ENCODE data around the gene PPP2R5C. TPM values are rescaled to one million over a fixed set of nuclear protein-coding genes. Genes with fewer than 3 reads are reported as not detected.

The PPP2R5C gene
- total RNA-seq, 1 experiment from 2014 or later = 80.3 TPM

DNA sequence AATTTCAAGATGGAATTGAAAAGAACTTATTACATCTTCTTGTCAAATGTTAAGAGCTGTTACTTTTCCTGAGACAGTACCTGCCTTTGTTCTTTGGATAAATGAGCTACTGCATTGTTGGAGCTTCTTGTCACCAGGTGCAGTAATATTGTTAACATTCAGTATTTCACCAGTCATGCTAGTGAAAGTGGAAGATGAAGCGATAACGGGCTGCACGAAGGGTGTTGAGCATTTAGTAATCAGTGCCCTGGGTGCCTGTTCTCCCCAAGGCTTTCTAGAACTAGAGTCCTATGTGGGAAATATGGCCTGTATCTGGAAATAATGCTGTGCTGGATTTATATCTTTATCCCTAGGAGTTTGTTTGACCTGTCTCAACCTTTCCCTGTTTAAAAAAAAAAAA, 83.2 kb downstream of the PPP2R5C start:
- Histone ChIP-seq H3K4me1 (ENCODE audit: control insufficient read depth, insufficient read depth, low read length) (no peaks in the 10 kb centered on the region), H3K27me3 (ENCODE audit: control insufficient read depth, insufficient read depth, low read length) (no peaks in the 10 kb centered on the region), H3K36me3 (ENCODE audit: control insufficient read depth, insufficient read depth, low read length) (no peaks in the 10 kb centered on the region), H3K27ac (ENCODE audit: low read length) (no peak overlapping the region), H3K4me3 (ENCODE audit: low read depth in 2 of 2, low read length in 2 of 2) (no peak overlapping the region), H3K9me3 (ENCODE audit: control insufficient read depth, insufficient read depth, low read depth, low read length) (no peaks in the 10 kb centered on the region)
- ATAC-seq = no peak
- in situ Hi-C loops (cut with HindIII; ENCODE audit: low pct_unique_long_range_greater_than_20kb, low sequenced_read_pairs) = no loop called here
- POLR2A ChIA-PET = no interaction called here
- intact Hi-C loops (cut with micrococcal nuclease; ENCODE audit: unreplicated experiment) = no loop called here
- TF ChIP-seq, protein P1, sequence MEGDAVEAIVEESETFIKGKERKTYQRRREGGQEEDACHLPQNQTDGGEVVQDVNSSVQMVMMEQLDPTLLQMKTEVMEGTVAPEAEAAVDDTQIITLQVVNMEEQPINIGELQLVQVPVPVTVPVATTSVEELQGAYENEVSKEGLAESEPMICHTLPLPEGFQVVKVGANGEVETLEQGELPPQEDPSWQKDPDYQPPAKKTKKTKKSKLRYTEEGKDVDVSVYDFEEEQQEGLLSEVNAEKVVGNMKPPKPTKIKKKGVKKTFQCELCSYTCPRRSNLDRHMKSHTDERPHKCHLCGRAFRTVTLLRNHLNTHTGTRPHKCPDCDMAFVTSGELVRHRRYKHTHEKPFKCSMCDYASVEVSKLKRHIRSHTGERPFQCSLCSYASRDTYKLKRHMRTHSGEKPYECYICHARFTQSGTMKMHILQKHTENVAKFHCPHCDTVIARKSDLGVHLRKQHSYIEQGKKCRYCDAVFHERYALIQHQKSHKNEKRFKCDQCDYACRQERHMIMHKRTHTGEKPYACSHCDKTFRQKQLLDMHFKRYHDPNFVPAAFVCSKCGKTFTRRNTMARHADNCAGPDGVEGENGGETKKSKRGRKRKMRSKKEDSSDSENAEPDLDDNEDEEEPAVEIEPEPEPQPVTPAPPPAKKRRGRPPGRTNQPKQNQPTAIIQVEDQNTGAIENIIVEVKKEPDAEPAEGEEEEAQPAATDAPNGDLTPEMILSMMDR (IDR thresholded peaks at IDR 0.05) = no peak
- TF ChIP-seq TCF7L2 (IDR thresholded peaks at IDR 0.05; ENCODE audit: low read depth, low read length) (no peak), SIN3A (IDR thresholded peaks at IDR 0.05; ENCODE audit: borderline replicate concordance, insufficient read depth, low read depth, low read length) (no peak), POLR2AphosphoS5 (IDR thresholded peaks at IDR 0.05; ENCODE audit: low read depth, low read length) (no peak)
- TF ChIP-seq, protein P2, sequence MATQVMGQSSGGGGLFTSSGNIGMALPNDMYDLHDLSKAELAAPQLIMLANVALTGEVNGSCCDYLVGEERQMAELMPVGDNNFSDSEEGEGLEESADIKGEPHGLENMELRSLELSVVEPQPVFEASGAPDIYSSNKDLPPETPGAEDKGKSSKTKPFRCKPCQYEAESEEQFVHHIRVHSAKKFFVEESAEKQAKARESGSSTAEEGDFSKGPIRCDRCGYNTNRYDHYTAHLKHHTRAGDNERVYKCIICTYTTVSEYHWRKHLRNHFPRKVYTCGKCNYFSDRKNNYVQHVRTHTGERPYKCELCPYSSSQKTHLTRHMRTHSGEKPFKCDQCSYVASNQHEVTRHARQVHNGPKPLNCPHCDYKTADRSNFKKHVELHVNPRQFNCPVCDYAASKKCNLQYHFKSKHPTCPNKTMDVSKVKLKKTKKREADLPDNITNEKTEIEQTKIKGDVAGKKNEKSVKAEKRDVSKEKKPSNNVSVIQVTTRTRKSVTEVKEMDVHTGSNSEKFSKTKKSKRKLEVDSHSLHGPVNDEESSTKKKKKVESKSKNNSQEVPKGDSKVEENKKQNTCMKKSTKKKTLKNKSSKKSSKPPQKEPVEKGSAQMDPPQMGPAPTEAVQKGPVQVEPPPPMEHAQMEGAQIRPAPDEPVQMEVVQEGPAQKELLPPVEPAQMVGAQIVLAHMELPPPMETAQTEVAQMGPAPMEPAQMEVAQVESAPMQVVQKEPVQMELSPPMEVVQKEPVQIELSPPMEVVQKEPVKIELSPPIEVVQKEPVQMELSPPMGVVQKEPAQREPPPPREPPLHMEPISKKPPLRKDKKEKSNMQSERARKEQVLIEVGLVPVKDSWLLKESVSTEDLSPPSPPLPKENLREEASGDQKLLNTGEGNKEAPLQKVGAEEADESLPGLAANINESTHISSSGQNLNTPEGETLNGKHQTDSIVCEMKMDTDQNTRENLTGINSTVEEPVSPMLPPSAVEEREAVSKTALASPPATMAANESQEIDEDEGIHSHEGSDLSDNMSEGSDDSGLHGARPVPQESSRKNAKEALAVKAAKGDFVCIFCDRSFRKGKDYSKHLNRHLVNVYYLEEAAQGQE (IDR thresholded peaks at IDR 0.05; ENCODE audit: insufficient read depth in 1 of 2, low read depth in 2 of 2, low read length in 1 of 2) = no peak
- no peak for DNase-seq (ENCODE audit: low read depth, low spot score)
- CTCF ChIA-PET = no interaction called here
- no TSS peak for BruUV-seq (replicated peaks)

DNA sequence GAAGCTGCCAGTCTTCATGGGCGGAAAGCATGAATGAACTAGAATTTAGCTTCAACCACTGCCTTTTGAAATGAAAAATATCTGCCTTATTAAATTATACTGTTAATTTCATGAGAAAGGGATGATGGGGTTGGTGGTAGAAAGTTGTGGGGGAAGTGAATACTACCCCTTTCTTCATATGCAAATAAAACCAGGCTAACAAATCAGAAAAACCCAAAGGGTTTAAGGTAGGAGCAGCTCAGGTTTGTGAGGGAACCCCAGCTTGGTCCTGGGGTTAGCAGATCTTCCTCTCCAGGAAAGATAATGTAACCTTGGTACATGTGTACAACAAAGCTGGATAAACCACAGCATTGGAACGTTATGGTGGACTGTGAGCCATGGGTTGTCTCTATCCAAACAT, 84.0 kb downstream of the PPP2R5C start:
- Histone ChIP-seq H3K36me3 (ENCODE audit: control insufficient read depth, insufficient read depth, low read length) (no peaks in the 10 kb centered on the region), H3K9me3 (ENCODE audit: control insufficient read depth, insufficient read depth, low read depth, low read length) (no peaks in the 10 kb centered on the region), H3K27ac (ENCODE audit: low read length) (no peak overlapping the region), H3K4me1 (ENCODE audit: control insufficient read depth, insufficient read depth, low read length) (no peaks in the 10 kb centered on the region), H3K27me3 (ENCODE audit: control insufficient read depth, insufficient read depth, low read length) (no peaks in the 10 kb centered on the region), H3K4me3 (ENCODE audit: low read depth in 2 of 2, low read length in 2 of 2) (no peak overlapping the region)
- ChIA-PET CTCF (no interaction called here), POLR2A (no interaction called here)
- intact Hi-C loops (cut with micrococcal nuclease; ENCODE audit: unreplicated experiment) = no loop called here
- in situ Hi-C loops (cut with HindIII; ENCODE audit: low pct_unique_long_range_greater_than_20kb, low sequenced_read_pairs) = no loop called here
- no peak for DNase-seq (ENCODE audit: low read depth, low spot score)
- no TSS peak for BruUV-seq (replicated peaks)
- no peak for TF ChIP-seq TCF7L2 (IDR thresholded peaks at IDR 0.05; ENCODE audit: low read depth, low read length)
- TF ChIP-seq, protein P1 (IDR thresholded peaks at IDR 0.05) = no peak
- TF ChIP-seq, protein P2 (IDR thresholded peaks at IDR 0.05; ENCODE audit: insufficient read depth in 1 of 2, low read depth in 2 of 2, low read length in 1 of 2) = no peak
- no peak for TF ChIP-seq POLR2AphosphoS5 (IDR thresholded peaks at IDR 0.05; ENCODE audit: low read depth, low read length)
- no peak for ATAC-seq
